Astrocyte of the spinal cord (primary cell): Measurements from ENCODE around the gene RASSF7.

Source experiments
- DNase-seq: peaks from one replicate; pipeline ENCODE4 v3.0.0; 2011; ENCODE audit warnings: low read depth, low spot score
- H3K4me3 ChIP-seq: 2 replicates; pipeline ENCODE4 v1.5.1; 2011; ENCODE audit warnings: low read depth, mild to moderate bottlenecking, low read length, moderate library complexity
- in situ Hi-C: cut with HindIII; loops from 2 replicates; pipeline ENCODE4 v1.10.0; 2017; ENCODE audit warnings: low sequenced_read_pairs
- TF ChIP-seq, protein P1 (sequence below): IDR thresholded peaks from 2 replicates; pipeline ENCODE4 v1.5.1; 2012; ENCODE audit warnings: low read depth, mild to moderate bottlenecking, low read length, inconsistent platforms

RASSF7 gene

DNA sequence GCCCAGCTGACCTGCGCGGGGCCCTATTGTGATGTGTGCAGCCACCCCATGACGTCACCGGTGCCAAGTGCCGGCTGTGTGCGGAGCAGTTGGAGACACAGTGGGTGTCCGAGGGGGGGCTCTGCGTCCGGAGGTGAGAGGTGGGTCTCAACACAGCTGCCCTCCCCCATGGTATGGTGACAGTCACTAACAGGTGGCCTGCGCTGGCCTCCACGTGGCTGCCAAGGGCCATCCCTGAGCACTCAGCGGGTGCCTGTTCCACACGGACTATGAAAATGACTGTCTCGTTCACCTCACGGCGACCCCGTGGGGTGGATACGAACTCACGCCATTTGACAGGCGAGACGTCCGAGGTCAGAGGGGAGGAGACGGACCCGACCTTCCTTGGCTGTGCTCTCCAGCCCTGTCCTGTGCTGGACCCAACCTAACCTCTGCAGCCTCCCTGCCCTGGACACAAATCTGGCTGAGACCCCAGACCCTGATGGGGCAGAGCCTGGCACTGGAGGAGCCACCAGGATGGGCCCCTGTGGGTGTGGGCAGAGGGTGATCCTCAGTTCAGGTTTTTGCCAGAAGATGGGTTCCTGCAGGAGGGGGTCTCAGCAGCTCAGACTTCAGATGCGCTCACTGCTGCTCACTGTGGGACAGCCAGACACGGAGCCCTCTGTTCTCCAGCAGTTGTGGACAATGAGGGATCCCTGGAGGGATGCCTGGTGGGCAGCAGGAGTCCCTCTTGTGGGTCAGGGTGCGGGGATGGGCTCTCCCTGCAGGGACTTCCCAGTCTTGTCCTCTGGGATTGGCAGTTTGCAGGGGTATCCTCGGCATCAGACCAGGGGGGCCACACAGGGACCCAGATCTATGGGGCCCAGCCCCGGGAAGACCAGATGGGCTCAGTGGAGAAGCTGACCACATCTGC lies 31.7 kb upstream of the RASSF7 start:
- DNase-seq, result no peak
- H3K4me3 ChIP-seq, result no peak overlapping the region
- TF ChIP-seq, protein P1, sequence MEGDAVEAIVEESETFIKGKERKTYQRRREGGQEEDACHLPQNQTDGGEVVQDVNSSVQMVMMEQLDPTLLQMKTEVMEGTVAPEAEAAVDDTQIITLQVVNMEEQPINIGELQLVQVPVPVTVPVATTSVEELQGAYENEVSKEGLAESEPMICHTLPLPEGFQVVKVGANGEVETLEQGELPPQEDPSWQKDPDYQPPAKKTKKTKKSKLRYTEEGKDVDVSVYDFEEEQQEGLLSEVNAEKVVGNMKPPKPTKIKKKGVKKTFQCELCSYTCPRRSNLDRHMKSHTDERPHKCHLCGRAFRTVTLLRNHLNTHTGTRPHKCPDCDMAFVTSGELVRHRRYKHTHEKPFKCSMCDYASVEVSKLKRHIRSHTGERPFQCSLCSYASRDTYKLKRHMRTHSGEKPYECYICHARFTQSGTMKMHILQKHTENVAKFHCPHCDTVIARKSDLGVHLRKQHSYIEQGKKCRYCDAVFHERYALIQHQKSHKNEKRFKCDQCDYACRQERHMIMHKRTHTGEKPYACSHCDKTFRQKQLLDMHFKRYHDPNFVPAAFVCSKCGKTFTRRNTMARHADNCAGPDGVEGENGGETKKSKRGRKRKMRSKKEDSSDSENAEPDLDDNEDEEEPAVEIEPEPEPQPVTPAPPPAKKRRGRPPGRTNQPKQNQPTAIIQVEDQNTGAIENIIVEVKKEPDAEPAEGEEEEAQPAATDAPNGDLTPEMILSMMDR, result no peak
- in situ Hi-C loops, result no loop called here

DNA sequence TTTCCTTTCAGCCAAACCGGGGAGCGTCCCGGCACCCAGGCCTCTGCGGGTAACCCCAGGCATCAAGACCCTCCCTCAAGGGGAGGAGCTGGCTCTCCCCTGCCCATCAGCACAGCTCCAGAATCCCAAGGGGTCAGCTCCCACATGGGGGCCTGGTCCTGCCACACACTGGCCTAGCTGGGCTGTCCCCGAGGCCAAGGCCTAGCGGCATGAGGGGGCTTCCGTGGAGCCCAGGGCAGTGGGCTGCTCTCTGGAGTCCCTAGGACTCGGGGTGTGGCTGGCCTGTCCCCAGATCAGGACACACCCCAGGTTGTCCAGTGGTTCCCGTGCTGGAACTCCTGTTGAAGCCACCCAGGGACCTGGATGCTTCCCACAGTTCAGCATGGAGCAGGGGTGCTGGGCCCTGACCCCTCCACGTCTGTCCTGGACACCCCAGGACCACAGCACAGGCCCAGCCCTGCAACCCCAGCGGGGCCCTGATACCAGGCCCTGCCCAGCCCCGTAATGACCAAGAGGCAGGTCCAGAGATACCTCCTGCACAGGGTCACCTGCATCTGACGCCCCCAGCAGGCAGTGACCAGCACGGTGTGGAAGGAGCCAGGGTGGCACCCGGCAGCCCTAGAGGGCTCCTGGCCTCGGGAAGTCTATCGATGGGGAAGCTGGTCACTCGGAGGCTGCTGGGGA lies 30.9 kb upstream of the RASSF7 start:
- in situ Hi-C loops, result no loop called here
- no peak overlapping the region for H3K4me3 ChIP-seq
- TF ChIP-seq, protein P1, result no peak
- no peak for DNase-seq

DNA sequence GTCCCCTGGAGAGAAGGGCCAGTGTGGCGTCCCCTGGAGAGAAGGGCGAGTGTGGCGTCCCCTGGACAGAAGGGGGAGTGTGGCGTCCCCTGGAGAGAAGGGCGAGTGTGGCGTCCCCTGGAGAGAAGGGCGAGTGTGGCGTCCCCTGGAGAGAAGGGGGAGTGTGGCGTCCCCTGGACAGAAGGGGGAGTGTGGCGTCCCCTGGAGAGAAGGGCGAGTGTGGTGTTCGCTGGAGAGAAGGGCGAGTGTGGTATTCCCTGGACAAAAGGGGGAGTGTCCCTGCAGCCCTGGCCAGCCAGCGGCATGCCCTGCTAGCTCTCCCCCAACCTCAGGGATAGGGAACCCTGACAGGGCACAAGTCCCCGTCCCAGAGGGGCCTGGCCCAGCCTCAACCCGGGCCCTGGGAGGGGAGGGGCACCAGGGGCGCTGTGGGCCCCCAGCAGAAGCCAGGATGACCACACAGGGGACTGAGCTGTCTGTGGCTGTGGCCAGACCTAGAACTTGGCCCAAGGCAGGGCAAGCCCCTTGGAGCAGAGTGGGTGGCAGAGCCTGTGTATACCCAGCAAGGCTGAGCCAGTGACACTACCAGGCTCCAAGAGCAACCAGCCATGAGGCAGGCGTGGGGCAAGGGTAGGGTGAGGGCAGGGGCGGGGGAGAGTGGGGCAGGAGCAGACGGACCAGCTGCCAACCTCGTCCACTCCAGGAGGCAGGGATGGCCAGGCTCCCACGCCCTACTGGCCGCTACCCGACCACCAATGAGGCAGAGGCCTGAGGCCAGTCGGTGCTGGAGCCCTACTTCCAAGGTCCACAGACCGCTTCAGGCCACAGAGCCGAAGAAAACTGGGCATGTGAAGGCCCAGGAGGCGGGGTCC lies 29.6 kb upstream of the RASSF7 start:
- no peak overlapping the region for H3K4me3 ChIP-seq
- no peak for DNase-seq
- in situ Hi-C loops, result no loop called here
- TF ChIP-seq, protein P1, result no peak

DNA sequence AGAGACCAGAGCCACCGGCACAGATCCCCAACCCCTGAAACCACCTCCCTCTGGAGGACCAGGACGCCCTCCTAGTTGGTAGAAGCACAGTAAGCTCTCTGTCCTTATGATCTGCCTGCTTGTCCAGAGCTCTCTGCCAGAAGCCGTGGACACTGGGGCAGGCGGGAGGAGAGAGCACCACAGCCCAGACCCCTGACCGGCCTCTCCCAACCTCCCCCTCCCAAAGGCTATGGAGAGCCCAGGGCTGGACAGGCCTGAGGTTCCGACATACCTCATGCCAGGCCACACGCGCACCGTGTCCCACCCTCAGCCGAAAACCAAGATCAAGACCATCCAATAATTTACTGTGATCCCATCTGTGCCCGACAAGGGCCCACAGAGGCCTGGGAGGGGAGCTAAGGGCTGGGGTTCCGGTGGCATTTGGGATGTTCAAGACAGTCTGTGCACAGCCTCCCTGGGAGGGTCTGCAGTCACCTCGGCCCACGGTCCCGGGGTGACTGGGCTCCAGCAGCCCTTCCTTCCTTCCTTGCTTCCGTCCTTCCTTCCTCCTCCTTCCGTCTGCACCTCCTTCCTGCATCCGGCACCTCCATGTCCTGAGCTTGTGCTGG lies 28.7 kb upstream of the RASSF7 start:
- in situ Hi-C loops, result no loop called here
- no peak for DNase-seq
- TF ChIP-seq, protein P1, result no peak
- no peak overlapping the region for H3K4me3 ChIP-seq

DNA sequence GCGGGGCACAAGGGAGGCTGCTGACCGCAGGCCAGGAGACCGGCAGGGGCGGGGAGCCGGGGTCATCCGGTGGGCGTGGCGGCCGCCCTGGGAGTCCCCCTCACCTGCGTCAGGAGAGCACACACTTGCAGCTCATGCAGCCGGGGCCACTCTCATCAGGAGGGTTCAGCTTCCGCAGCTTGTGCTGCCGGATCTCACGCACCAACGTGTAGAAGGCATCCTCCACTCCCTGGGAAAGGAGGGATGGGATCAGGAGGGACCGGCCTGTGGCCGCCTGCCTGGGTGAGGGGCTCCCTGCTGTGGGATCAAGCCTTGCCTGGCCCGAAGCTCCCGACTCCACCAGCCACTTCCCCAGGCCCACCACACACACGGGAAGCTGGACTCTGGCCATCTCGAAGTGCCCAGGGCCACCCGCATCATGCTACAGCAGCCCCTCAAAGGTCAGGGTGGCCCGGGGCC lies 28.2 kb upstream of the RASSF7 start:
- DNase-seq, result no peak
- in situ Hi-C loops, result no loop called here
- TF ChIP-seq, protein P1, result no peak
- no peak overlapping the region for H3K4me3 ChIP-seq
